Subcutaneous adipose tissue (tissue), 4 donors: Measurements from ENCODE around the gene ABHD8. TPM values are rescaled to one million over a fixed set of nuclear protein-coding genes. Genes with fewer than 3 reads are reported as not detected.

Experiments used
- total RNA-seq, 4 donors: library from RNA; depleted of rRNA; stranded (reverse); fragments of >200 nt; gene quantifications; one replicate each; pipeline ENCODE4 v1.1.0, GENCODE V29; 2016
- TF ChIP-seq, protein P1 (sequence below): fragments of 450-650 bp; IDR thresholded peaks from one replicate; pipeline ENCODE4 v1.5.1; 2016; ENCODE audit warnings: low read depth, mild to moderate bottlenecking, control low read depth, antibody characterized with exemption, moderate library complexity

Gene ABHD8
- total RNA-seq: 10 to 100 TPM in 2 of 4 donors, 1 to 10 TPM in 2; 6.2 to 17.5 (median 12.1) TPM

DNA sequence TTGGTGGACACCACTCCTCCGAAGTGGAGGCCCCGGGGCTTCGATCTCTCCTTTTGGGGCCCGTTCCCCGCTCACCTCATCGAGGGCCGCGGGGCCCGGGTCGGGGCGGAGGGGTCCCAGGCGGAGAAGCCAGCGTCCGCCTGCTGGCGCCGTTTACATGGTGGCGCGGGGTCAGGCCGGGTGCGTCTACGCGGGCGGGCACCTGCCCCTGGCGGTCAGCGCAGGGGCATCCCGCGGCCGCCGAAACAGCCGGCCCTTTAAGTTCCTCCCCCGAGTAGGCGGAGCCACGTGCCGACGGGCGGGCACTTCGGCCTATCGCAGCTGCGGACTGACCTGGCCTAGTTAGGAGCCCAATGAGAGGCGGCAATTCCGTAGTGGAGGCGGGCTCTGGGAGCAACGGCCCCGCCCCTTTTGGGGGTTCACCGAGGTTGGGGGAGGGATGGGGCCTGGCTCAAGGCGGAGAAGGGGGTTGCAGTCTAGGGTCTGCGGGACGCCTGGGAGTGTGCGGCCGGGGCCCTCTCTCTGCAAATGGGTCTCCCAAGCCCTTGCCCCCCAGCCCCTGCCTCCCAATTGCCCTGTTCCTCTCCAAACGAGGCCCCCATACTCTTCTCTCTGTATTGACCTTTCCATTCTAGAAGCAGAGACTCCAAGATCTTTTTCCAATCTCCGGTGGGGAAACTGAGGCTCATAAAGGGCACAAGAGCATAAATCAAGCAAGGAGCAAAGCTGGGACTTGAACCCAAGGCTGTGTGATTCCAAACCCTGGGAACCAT is at the start of gene ABHD8:
ABHD8 (minus strand) TSS at position 259 of the 773 bp plus-strand sequence. CDS start 1,809 bp downstream, outside the sequence.
- TF ChIP-seq, protein P1, sequence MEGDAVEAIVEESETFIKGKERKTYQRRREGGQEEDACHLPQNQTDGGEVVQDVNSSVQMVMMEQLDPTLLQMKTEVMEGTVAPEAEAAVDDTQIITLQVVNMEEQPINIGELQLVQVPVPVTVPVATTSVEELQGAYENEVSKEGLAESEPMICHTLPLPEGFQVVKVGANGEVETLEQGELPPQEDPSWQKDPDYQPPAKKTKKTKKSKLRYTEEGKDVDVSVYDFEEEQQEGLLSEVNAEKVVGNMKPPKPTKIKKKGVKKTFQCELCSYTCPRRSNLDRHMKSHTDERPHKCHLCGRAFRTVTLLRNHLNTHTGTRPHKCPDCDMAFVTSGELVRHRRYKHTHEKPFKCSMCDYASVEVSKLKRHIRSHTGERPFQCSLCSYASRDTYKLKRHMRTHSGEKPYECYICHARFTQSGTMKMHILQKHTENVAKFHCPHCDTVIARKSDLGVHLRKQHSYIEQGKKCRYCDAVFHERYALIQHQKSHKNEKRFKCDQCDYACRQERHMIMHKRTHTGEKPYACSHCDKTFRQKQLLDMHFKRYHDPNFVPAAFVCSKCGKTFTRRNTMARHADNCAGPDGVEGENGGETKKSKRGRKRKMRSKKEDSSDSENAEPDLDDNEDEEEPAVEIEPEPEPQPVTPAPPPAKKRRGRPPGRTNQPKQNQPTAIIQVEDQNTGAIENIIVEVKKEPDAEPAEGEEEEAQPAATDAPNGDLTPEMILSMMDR: no peak

GRCh38 chr19:17352608-17353280 is 49.5 kb upstream of the ABHD8 start:
- TF ChIP-seq, protein P1: no peak

GRCh38 chr19:17351815-17352435 is 48.7 kb upstream of the ABHD8 start:
- TF ChIP-seq, protein P1: no peak

DNA sequence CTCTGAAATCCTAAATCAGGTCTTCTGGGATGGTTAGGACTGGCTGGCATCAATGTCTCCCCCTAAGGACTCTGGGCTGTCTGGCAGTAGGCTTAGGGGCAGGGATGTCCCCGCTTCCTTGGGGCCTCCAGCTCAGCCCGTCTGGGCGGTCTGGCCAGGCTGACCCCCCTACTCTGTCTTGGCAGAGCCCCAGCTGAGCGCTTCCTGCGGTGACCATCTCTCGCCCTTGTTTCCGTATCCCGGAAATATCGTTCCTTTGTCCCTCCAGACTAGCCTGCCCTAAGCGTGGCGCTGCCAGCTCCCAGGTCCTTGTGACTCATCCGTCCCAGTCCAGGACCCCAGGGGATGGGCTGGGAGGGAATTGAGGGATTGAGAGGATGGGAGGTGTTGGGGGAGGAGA is 45.5 kb upstream of the ABHD8 start:
- TF ChIP-seq, protein P1: no peak

GRCh38 chr19:17347877-17348276 is 44.7 kb upstream of the ABHD8 start:
- TF ChIP-seq, protein P1: no peak

GRCh38 chr19:17347361-17347760 is 44.1 kb upstream of the ABHD8 start:
- TF ChIP-seq, protein P1: no peak

DNA sequence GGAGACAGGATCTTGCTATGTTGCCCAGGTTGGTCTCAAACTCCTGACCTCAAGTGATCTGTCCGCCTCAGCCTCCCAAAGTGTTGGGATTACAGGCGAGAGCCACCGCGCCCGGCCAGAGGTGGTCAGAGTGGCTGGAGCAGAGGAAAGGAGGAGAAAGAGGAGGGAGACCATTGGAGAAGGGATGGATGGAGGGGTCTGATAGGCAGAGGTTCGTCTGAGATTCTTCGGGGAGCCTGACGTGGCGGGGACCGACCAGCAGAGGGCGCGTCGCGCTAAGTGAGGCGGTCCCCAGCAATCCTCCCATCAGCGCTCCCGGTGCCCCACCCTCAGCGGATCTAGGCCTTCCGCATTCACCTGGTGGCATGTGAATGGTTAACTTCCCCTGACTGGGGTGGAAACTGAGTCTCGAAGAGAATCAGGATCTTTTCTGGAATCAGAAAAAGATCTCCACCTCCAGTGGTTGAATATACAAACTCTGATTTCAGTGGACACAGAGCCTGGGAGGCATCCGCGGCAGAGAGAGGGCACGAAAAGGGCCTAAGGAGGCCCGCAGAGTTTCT is 43.0 kb upstream of the ABHD8 start:
- TF ChIP-seq, protein P1: no peak
